DMS53 treated with DMSO at 0.1 percent for 48 hours (cell line): Measurements from ENCODE around the gene SLC26A1.

Experiments used
- DNase-seq: peaks from one replicate; lab custom pipeline; 2025; ENCODE audit not compliant: unreplicated experiment; lab: John Stamatoyannopoulos, UW

The SLC26A1 gene

DNA sequence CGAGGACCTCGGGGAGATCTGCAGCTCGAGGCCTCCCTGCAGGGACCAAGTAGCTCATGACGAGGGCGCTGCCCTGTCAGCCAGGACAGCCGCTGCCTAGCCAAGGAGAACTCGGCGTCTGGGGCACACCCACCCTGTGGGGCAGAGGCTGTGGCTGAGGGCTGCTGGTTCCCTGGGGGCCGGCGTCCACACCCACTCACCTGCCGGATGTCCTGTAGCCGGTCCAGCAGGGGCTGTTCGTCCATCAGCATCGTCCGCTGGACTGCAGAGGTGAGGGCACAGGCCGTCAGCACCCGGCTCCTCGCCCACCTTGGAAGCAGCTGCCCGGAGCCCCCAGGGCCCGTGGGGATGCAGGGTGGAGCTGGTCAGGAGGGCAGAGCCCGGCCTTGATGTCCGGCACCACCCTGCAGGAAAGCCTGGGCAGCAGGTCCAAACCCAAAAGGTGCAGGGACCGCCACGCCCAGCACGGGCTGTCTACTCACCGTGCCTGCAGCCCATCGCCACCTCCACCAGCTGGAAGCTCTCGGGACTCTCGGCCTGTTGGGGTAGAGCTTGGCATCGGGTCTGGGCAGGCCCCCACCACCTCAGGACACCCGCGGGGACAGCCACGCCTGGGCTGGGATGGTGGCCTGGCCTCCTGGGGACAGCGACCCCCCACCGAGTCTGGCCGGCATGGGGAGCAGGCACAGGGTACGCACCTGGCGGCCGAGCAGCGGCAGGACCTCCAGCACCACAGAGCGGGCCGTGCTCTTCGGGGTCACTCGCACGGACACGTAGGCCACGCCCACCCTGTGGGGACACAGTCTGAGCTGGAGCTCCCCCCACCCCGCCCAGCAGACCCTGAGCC is 26.7 kb downstream of the SLC26A1 start:
- no peak for DNase-seq

DNA sequence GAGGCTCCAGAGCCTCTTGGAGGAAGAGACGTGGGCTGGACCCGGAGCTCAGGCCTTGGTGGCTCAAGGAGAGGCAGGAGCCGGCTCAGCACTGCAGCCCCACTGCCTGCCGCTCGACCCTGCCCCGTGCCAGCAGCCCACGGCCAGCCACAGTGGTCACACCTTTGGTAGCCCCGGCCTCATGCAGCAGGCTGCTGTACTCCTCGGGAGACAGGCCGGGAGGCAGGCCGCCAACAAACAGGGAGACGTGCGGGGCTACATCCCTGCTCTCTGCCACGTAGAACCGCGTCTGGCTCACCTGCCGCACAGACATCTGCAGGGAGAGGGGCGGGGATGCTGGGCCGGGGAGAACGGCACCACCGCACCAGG is 27.5 kb downstream of the SLC26A1 start:
- DNase-seq, result no peak

DNA sequence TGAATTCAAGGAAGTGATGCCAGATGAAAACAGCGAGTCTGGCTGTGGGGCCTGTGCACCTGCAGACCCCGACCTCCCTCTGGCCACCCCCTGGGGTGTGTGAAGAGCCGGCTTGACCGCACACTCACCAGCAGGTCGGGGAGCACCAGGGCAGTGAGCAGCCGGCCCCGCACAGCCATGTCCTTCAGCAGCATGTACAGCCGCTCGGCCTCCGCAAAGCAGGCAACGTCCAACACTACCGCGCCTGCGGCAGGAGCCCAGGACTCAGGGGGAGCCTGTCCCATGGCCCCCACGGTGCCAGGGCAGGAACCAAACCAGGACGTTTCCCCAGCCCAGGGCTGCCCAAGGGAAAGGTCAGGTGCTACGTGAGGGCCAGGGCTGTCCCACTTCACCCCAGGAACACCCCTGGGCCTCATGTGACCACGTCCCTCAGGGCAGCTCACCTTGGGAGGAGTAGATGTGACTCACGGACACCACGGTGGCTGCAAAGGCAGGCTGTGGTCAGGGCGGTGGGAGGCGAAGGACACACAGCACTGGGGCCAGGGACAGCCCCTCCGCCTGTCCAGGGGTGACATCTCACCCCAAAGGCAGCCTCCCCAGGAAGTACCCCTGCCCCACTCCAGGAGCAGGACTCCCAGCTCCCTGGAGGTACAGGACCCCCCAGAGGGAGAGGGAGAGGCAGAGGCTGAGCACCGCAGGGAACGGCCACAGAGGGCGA is 28.0 kb downstream of the SLC26A1 start:
- no peak for DNase-seq

DNA sequence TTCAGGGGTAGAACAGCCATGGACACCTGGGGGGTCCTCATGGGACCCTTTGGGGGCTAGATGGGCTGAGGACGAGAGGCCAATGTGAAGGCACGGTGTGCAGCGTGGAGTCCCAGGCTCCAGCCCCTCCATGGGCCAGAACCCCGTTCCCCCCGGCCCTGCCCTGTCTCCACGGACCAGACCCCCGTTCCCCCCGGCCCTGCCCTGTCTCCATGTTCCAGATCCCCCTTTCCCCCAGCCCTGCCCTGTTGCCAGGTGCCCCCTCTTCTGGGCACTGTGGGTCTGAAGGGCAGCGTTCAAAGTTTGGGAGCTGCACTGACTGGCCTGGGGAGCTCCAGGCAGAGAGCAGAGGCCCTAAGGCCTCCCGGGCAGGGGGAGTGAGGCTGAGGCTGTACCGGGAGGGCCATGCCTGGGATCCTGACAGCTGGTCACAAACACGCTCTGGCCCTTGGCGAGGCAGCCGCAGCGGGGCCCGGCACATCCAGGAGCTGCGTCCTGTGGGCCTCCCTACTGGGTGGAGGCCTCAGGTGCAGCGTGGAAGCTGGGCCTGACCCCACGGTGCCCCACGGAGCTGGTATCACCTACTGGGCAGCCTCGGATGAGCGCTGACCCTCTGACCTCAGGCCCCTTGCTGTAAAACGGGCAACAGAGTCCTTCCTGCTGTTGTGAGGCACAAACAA is 28.7 kb downstream of the SLC26A1 start:
- DNase-seq, result no peak

DNA sequence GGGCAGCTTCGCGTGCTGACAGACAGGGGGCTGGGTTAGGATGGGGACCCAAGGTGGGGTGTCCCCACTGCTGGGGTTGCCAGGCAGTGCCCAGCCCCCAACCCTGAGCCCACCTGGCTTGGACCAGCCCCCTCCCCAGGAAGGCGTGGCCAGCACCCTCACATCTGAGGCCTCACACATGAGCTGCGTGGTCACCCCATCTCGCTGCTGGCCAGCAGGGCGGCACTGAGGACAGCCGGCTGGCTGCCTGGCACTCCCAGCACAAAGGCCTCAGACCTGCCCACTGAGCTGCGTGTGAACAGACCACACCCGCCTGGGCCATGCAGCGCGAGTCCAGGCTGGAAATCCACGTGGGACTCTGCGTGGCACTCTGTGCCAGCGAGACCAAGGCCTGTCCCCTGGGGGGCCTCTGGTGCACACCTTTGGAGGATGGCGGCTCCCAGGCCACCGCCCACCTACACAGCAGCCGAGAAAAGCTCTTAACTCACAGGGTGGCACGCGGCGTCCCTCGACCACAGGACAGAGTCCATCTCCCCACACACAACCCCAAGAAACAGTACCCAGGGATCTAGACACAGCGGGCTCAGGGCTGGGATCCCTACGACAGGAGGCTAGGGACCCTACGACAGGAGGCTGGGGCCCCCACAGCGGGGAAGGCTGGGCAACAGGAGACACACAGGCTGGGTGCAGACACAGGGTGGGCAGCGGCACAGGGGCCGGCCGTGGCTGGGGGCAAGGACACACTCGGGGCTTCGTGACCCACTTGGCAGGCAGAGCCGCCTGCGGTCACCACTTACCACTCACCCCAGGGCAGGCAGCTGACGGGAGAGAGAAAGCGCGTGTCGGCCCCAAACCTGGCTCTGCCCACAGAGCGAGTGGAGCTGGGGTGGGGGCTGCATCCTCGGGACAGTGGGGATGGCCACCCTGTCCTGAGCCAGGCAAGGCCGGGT is 29.7 kb downstream of the SLC26A1 start:
- no peak for DNase-seq

DNA sequence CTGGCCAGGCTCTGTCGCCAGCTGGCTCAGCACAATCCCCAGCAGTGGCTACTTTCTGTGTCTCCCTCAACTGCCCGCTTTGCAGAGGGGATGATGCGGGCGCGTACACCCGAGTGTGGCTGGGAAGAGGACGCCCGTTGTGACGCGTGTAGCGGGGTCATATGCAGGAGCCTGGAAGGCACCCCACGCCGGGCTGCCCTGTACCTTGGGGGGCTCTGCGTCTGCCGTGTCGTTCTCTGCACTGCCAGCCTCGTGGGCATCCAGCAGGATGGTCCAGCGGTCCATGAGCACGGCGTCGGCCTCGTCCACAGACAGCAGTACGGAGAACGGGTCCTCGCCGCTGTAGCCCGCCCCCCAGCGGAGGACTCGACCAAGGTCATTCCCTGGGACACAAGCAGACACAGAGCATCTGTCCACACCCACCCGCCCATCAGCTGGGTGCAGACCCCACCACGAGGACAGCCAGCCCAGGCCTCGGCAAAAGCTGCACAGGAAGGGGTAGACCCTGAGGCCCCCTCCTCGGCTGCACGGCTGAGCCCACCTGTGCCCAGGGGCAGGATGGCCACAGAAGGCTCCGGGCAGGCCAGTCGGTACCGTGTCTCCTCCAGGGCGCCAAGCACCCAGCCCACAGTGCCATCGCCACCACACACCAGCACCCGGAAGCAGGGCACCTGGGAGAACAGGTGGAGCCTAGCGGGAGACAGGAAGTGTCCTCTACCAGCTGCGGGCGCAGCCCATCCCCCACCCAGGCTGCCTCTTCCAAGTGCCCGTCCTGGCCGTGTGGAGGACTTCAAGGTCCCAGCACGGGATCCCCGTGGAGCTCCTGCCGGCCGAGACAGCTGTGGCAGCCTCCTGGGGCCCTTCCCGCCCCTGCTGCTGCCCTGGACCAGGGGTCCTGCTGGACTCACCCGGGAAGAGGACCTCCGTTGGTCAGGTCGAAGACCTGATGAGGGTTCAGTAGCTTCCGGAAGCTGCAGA is 30.7 kb downstream of the SLC26A1 start:
- peak; percentile 97 for DNase-seq

DNA sequence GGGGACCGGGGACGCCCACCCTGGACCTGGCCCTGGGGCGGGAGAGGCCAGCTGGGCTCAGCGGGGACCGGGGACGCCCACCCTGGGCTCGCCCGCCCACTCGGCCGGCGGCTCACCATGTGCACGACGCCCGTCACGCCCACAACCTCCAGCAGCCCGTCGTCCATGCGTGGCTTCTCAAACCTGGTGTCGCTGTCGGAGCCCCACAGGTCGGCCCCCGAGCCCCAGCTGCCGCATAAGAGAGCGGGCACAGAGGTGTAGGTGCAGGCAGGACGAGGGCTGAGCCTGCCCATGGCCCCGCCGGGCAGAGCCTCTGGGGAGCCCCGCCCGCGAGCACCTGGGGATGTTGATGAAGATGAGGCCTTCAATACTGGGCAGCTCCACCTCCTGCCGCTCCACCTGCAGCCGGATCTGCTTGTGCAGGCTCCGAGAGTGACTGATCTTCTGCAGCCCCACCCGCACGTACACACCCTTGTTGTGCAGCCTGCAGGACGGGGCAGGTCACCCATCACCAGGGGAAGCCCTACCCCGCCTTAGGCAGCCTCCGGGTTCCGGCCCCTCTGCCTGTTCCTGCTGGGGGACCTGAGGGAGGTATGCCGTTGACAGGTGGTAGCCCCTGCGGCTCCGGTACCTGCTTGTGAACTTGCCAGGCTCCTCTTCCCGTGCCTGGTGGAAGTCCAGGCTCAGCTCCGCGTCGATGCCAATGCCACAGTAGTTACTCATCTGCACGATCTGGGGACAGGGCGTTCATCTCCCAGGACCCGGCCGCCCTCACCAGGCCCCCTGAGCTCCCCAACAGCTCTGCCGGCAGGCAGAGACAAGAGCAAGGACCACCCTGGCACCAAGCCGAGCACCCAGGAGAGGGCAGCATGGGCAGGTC is 31.6 kb downstream of the SLC26A1 start:
- no peak for DNase-seq

DNA sequence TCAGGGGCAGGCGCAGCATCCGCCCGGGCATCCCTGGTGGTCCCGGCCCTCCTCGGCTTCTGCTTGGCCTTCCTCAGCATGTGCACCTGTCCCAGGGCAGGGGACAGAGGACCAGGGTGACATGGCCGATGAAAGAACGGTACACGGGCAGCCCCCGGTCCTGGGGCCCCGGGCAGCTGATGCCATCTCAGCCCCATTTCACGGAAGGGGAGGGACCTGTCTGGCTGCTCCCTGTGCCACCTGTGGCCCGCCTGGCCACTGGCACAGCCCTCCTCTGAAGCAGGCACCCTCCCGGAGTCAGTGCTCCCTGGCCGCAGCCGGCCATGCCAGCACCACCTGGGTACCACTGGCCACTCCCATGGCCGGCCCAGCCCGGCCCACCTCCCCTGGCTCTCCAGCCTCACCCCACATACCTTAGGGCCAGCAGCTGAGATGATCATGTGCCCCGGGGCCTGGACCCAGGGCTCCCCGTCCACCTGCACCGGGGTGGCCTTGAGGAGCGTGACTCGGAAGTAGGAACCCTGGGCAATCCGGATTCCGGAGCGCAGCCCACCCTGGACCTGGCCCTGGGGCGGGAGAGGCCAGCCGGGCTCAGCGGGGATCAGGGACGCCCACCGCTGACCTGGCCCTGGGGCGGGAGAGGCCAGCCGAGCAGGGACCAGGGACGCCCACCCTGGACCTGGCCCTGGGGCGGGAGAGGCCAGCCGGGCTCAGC is 32.4 kb downstream of the SLC26A1 start:
- no peak for DNase-seq

DNA sequence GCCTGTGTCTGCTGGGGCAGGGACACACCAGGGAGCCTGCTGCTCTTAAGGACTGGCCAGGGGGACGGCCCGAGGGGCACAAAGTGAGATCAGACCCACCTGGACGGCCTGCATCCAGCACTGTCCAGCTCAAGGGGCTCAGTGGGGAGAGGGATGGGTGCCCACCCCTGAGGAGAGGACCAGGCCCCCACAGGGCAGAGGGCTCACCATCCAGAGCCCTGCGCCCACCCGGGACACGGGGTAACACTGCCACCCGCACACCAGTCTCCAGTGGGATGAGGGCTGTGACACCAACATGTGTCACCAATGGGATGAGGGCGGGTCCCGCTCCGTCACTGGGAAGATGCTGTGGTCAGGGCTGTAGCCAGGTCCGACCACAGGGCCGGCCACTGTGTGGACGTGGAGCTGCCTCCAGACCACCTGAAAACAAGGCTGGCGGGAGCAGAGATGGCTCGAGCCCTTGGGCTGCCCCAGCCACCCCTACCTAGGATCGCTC is 33.0 kb downstream of the SLC26A1 start:
- DNase-seq, result no peak

DNA sequence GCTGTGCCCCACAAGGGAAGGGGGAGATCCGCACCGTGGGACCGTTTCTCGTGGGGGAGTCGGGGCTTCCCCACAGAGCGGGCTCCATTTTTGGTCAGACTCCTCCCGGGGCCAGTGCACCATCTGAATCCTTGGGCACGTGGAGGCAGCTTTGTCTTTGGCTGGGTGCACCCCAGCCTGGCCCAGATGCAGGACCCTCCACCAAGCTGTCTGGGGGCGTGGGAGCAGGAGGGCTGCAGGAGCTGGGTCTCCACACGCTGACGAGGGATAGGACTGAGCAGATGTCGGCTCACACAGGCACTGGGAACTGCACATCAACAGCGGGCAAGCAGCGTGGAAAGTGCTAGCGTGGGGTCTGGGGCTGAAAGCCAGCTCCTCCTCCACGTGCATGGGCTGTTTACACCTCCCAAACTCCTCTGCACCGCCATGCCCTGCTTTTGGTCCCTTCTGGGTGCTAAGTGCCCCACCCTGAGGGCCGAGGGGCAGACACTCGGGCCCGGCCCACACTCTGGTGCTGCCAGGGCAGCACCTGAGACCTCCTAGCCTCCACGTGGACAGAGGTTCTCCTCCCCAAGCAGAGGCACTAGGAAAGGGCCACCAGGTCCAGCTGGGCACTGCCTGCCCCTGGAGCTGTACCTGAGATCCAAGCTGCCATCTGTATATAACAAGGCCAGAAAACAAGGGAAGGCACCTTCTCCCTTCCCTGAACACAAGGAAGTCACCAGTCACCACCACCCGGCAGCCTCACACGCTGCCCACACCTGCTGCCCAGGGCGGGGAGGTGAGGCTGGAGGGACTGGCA is 33.7 kb downstream of the SLC26A1 start:
- no peak for DNase-seq

DNA sequence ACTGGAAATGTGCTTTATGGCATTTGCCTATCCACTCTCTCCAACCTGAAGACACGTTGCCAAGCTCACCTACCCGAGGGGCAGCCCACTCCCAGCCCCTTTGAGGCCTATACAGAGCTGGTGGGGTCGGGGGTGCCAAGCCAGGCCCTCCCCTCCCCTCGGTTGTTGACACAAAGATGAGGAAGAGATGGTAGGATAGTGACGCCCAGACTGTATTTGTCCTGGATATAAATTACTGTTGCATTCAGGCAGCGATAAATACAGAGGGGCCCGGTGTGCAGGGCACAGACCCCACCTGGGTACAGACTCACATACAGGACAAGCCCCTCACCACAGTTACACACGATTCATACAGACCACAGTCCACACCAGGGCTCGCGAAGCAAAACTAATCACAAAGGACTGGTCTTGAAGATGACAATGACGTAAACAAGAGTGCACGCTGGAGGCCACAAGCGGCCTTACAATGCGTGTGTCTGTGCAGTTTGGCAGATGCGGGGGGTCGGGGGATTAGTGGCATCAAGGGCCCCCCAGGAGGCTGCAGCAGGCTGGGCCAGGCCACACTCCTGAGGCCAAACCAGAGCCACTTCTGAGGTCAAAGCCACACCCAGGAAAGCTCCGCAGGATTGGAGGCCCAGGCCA is 34.4 kb downstream of the SLC26A1 start:
- no peak for DNase-seq

DNA sequence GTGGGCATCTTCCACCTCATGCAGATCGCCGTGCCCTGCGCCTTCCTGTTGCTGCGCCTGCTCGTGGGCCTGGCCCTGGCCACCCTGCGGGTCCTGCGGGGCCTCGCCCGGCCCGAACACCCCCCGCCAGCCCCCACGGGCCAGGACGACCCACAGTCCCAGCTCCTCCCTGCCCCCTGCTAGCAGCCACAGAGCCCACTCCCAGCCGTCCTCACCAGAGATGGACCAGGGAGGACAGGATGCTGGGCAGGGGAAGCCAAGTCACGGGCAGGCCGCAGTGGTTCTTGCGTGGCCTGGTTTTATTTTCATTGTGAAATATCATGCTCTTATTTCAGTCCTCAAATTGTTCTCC is 34.9 kb downstream of the SLC26A1 start:
- no peak for DNase-seq

DNA sequence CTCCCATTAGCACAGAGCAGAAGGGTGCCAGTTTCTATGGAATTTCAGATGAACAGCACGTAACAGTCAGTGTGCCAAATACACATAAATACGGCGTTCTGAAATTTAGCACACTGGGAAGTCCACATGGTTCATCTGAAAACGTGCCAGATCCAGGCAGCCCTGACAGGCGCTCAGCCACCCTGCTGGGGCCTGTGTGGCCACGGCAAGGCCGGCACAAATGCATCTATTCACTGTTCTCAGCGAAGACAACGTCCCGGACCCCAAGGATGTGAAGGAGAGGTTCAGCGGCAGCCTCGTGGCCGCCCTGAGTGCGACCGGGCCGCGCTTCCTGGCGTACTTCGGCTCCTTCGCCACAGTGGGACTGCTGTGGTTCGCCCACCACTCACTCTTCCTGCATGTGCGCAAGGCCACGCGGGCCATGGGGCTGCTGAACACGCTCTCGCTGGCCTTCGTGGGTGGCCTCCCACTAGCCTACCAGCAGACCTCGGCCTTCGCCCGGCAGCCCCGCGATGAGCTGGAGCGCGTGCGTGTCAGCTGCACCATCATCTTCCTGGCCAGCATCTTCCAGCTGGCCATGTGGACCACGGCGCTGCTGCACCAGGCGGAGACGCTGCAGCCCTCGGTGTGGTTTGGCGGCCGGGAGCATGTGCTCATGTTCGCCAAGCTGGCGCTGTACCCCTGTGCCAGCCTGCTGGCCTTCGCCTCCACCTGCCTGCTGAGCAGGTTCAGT is 35.5 kb downstream of the SLC26A1 start:
- no peak for DNase-seq

DNA sequence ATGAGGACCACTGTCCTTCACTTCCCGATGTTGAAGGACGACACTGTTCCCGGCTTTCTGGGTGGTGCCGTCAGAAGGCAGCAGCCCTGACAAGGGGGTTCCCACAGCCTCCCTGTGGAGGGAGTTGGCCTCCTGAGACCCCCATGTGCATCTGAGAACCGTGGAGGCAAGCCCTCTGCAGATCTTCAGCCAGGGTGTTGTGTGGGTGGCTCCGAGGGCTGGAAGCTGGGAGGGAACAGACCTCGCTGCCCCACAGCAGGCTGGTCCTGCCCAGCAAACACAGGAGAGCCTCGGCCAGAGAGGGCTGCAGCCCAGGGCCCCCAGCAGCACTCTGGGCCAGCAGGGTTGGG is 36.0 kb downstream of the SLC26A1 start:
- no peak for DNase-seq

DNA sequence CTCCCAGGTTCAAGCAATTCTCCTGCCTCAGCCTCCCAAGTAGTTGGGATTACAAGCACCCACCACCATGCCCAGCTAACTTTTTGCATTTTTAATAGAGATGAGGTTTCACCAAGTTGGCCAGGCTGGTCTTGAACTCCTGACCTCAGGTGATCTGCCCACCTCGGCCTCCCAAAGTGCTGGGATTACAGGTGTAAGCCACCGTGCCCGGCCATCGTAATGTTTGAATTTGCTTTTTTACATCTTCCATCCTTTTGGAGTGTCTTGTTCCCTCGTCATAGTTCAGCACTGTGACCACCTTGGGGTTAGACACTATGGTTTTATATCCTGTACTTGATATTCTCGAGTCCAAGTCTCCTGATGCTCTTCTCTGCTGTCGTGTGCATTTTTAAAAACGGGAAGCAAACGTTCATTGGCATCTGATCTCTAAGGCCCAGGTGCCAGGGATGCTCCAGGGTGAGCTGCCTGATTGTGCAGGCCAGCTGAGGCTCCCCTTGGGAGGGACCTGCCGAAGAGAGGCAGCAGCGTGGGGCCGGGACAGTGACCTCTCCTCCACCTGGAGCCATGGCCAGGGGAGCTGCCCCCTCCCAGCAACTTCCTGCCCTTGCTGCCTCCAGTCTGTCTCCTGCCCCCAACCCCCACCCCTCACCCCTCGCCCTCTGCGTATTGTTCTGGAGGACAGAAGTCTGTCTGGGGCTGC is 36.5 kb downstream of the SLC26A1 start:
- no peak for DNase-seq
